HepG2 (cell line): ENCODE results near the gene CUL9. TPM values are rescaled to one million over a fixed set of nuclear protein-coding genes. Genes with fewer than 3 reads are reported as not detected.
A peak's percentile ranks its signal among the peaks of the same experiment; 100 is the strongest.

Source experiments
- FOXP1 ChIP-seq, 2 experiments: fragments of 450-650 bp in 1 of 2; IDR thresholded peaks; 2 replicates each; pipeline ENCODE4 v1.6.1; 2017 to 2018; ENCODE audit warnings: antibody characterized with exemption in 1 of 2
- HOXA5 ChIP-seq: sonication (generic); formaldehyde crosslinking; IDR thresholded peaks from 2 replicates; pipeline ENCODE4 v1.4.0; 2020; ENCODE audit warnings: missing genetic modification reagents
- IRX3 ChIP-seq: sonication (generic); formaldehyde crosslinking; IDR thresholded peaks from 2 replicates; pipeline ENCODE4 v1.8.1; 2023; ENCODE audit warnings: mild to moderate bottlenecking, low read depth, missing genetic modification reagents, borderline replicate concordance
- LCORL ChIP-seq, 2 experiments: fragments of 450-650 bp in 1 of 2; sonication (generic) in 1 of 2; formaldehyde crosslinking in 1 of 2; IDR thresholded peaks; 2 replicates each; pipeline versions ENCODE4 v1.5.0 to v1.6.1; 2017 to 2020; ENCODE audit warnings: antibody characterized with exemption in 1 of 2, missing genetic modification reagents in 1 of 2
- MAFK ChIP-seq, 2 experiments: IDR thresholded peaks in 1 of 2; conservative IDR thresholded peaks in 1 of 2; 2 replicates each; pipeline ENCODE4 v1.6.1; 2011; ENCODE audit warnings: improper control_type of control experiment in 2 of 2, low read length in 2 of 2
- MYC ChIP-seq: sonication (generic); formaldehyde crosslinking; IDR thresholded peaks from 2 replicates; pipeline ENCODE4 v1.9.0; 2021; ENCODE audit warnings: missing genetic modification reagents, borderline replicate concordance
- PCBP2 ChIP-seq: fragments of 200-400 bp; formaldehyde crosslinking; optimal IDR thresholded peaks from 2 replicates; pipeline ENCODE3; 2018; ENCODE audit warnings: low read length, low read depth; ENCODE audit not compliant: poor library complexity, severe bottlenecking
- REL ChIP-seq: sonication (generic); formaldehyde crosslinking; conservative IDR thresholded peaks from 2 replicates; pipeline ENCODE4 v1.8.0; 2022; ENCODE audit warnings: mild to moderate bottlenecking, missing genetic modification reagents, moderate library complexity
- SAFB2 ChIP-seq: sonication (generic); formaldehyde crosslinking; IDR thresholded peaks from 2 replicates; pipeline ENCODE4 v1.5.1; 2020; ENCODE audit warnings: missing genetic modification reagents, low read depth, mild to moderate bottlenecking, borderline replicate concordance
- YY1 ChIP-seq: IDR thresholded peaks from 2 replicates; pipeline ENCODE4 v1.6.1; 2011; ENCODE audit warnings: low read length, low read depth, moderate library complexity, mild to moderate bottlenecking; ENCODE audit not compliant: insufficient read depth, insufficient replicate concordance
- ZKSCAN5 ChIP-seq: sonication (generic); formaldehyde crosslinking; IDR thresholded peaks from 2 replicates; pipeline ENCODE4 v1.5.1; 2020; ENCODE audit warnings: mild to moderate bottlenecking, missing genetic modification reagents
- ZNF225 ChIP-seq: sonication (generic); formaldehyde crosslinking; IDR thresholded peaks from 2 replicates; pipeline ENCODE4 v1.4.0; 2020; ENCODE audit warnings: mild to moderate bottlenecking, missing genetic modification reagents
- ZNF3 ChIP-seq: IDR thresholded peaks from 2 replicates; pipeline ENCODE4 v1.7.0; 2017; ENCODE audit warnings: inconsistent platforms
- ZNF383 ChIP-seq: sonication (generic); formaldehyde crosslinking; IDR thresholded peaks from 2 replicates; pipeline ENCODE4 v1.4.0; 2020; ENCODE audit warnings: missing genetic modification reagents, mild to moderate bottlenecking, borderline replicate concordance
- ZNF737 ChIP-seq: sonication (generic); formaldehyde crosslinking; IDR thresholded peaks from 2 replicates; pipeline ENCODE4 v1.5.0; 2020; ENCODE audit warnings: missing genetic modification reagents, mild to moderate bottlenecking, borderline replicate concordance
- polyA plus RNA-seq, 8 experiments: library from polyadenylated mRNA; depleted of rRNA in 3 of 8; stranded (reverse) in 7 of 8; unstranded in 1 of 8; fragments of >200 nt; fragmentation: Illumina TruSeq in 4 of 8; extraction: Trizol in 4 of 8; gene quantifications; 2 replicates each; pipeline versions ENCODE4 v1.2.1 to v1.2.3, GENCODE V29; 2011 to 2016; ENCODE audit warnings: low read depth in 4 of 8, missing spikeins in 1 of 8, mixed read lengths in 1 of 8; ENCODE audit not compliant: insufficient read depth in 1 of 8
- total RNA-seq, 5 experiments: library from RNA; depleted of rRNA; stranded (reverse); fragments of >200 nt; fragmentation: Illumina TruSeq; extraction: Trizol; gene quantifications; 2 replicates each; pipeline ENCODE4 v1.2.3, GENCODE V29; 2016; ENCODE audit warnings: low read depth in 1 of 5
- TF ChIP-seq, protein P1 (sequence below): IDR thresholded peaks from 2 replicates; pipeline ENCODE4 v1.6.1; 2016; ENCODE audit warnings: missing biosample characterization, missing genetic modification reagents, low read depth
- TF ChIP-seq, protein P2 (sequence below): sonication (generic); formaldehyde crosslinking; IDR thresholded peaks from 2 replicates; pipeline ENCODE4 v1.5.1; 2020; ENCODE audit warnings: missing genetic modification reagents, mild to moderate bottlenecking, borderline replicate concordance
- TF ChIP-seq, protein P3 (sequence below): sonication (generic); formaldehyde crosslinking; IDR thresholded peaks from 2 replicates; pipeline ENCODE4 v1.4.0; 2020; ENCODE audit warnings: missing genetic modification reagents
- TF ChIP-seq, protein P4 (sequence below): sonication (generic); formaldehyde crosslinking; conservative IDR thresholded peaks from 2 replicates; pipeline ENCODE4 v1.4.0; 2020; ENCODE audit warnings: missing genetic modification reagents
- TF ChIP-seq, protein P5 (sequence below): sonication (generic); formaldehyde crosslinking; IDR thresholded peaks from 2 replicates; pipeline ENCODE4 v1.4.0; 2020; ENCODE audit warnings: missing genetic modification reagents, borderline replicate concordance

Gene CUL9
- total and polyA plus RNA-seq, 2 of the 13 experiments (the other 11 are each of a cell fraction or from before 2014, with no cell fraction given): 11.4 to 13.7 TPM

DNA sequence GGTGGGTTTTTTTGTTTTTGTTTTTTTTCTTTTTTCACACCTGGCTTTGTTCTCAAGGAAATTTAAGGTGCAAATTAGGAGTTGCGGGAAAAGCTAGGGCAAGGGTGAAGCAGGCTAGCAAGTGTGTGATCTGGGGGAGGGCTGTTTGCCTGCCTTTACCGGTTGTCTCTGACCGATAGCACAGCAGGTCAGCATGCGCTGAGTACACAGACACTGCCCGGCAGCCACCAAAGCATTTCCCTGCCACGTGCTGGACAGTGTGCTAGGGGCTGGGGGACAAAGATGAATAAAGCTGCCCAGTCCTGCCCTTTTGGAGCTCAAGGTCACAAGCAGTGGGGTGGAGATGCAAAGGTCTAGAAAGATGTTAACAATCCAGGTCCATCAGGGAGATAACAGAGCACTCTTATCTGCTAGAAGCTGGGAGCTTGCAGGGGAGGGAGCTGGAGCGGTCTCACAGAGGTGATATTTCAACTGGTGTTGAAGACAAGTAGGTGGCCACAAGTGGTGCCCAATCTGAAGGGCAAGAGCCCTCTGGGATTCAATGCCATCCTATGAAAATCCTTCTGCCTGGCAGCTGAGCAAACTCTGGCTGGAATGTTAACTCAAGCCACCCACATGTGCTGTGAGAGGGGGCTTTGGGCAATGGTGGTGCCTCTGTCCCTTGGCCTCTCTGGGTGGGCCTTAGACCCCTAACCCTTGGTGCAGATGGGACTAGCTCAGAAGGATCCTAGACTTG lies 85.8 kb downstream of the CUL9 start (continued):
- TF ChIP-seq FOXP1 (IDR thresholded peaks at IDR 0.05) (peak; percentile 75), FOXP1 (CRISPR knock-in tag; IDR thresholded peaks at IDR 0.05) (peak; percentile 98), ZNF737 (CRISPR knock-in tag) (no peak), MYC (CRISPR knock-in tag) (peak; percentile 100), LCORL (IDR thresholded peaks at IDR 0.05) (peak; percentile 65; the same call in 1 of the 2 replicates), LCORL (CRISPR knock-in tag; IDR thresholded peaks at IDR 0.05) (peak; percentile 100), IRX3 (CRISPR knock-in tag) (peak; percentile 82), MAFK (conservative IDR thresholded peaks at IDR 0.05 in 1 of 2, IDR thresholded peaks at IDR 0.05 in 1 of 2; ENCODE audit: low read length in 2 of 2) (0 out of 4 replicates have a peak, but pooled peaks of 1 of the 2 experiments have one; percentile 33), HOXA5 (CRISPR knock-in tag) (peak; percentile 93; the same call in 1 of the 2 replicates), ZNF3 (CRISPR knock-in tag) (peak; percentile 83), ZKSCAN5 (CRISPR knock-in tag) (peak; percentile 84), PCBP2 (no peak), SAFB2 (CRISPR knock-in tag) (peak; percentile 72; the same call in 1 of the 2 replicates), REL (peak; percentile 95; the same call in 1 of the 2 replicates), ZNF225 (CRISPR knock-in tag) (peak; percentile 99), ZNF383 (CRISPR knock-in tag) (no peak), YY1 (peak; percentile 79)
- TF ChIP-seq, protein P1, sequence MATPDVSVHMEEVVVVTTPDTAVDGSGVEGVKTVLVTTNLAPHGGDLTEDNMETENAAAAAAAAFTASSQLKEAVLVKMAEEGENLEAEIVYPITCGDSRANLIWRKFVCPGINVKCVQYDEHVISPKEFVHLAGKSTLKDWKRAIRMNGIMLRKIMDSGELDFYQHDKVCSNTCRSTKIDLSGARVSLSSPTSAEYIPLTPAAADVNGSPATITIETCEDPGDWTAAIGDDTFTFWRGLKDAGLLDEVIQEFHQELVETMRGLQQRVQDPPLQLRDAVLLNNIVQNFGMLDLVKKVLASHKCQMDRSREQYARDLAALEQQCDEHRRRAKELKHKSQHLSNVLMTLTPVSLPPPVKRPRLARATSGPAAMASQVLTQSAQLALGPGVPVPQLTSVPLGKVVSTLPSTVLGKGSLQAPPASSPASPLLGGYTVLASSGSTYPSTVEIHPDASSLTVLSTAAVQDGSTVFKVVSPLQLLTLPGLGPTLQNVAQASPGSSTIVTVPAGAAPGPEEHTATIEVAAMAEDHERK (CRISPR knock-in tag): no peak
- TF ChIP-seq, protein P2, sequence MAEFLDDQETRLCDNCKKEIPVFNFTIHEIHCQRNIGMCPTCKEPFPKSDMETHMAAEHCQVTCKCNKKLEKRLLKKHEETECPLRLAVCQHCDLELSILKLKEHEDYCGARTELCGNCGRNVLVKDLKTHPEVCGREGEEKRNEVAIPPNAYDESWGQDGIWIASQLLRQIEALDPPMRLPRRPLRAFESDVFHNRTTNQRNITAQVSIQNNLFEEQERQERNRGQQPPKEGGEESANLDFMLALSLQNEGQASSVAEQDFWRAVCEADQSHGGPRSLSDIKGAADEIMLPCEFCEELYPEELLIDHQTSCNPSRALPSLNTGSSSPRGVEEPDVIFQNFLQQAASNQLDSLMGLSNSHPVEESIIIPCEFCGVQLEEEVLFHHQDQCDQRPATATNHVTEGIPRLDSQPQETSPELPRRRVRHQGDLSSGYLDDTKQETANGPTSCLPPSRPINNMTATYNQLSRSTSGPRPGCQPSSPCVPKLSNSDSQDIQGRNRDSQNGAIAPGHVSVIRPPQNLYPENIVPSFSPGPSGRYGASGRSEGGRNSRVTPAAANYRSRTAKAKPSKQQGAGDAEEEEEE (CRISPR knock-in tag): peak; percentile 87; the same call in 1 of the 2 replicates
- TF ChIP-seq, protein P3, sequence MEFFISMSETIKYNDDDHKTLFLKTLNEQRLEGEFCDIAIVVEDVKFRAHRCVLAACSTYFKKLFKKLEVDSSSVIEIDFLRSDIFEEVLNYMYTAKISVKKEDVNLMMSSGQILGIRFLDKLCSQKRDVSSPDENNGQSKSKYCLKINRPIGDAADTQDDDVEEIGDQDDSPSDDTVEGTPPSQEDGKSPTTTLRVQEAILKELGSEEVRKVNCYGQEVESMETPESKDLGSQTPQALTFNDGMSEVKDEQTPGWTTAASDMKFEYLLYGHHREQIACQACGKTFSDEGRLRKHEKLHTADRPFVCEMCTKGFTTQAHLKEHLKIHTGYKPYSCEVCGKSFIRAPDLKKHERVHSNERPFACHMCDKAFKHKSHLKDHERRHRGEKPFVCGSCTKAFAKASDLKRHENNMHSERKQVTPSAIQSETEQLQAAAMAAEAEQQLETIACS (CRISPR knock-in tag): no peak; the same call in 1 of the 2 replicates
- TF ChIP-seq, protein P4, sequence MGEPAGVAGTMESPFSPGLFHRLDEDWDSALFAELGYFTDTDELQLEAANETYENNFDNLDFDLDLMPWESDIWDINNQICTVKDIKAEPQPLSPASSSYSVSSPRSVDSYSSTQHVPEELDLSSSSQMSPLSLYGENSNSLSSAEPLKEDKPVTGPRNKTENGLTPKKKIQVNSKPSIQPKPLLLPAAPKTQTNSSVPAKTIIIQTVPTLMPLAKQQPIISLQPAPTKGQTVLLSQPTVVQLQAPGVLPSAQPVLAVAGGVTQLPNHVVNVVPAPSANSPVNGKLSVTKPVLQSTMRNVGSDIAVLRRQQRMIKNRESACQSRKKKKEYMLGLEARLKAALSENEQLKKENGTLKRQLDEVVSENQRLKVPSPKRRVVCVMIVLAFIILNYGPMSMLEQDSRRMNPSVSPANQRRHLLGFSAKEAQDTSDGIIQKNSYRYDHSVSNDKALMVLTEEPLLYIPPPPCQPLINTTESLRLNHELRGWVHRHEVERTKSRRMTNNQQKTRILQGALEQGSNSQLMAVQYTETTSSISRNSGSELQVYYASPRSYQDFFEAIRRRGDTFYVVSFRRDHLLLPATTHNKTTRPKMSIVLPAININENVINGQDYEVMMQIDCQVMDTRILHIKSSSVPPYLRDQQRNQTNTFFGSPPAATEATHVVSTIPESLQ (CRISPR knock-in tag): peak; percentile 89
- TF ChIP-seq, protein P5, sequence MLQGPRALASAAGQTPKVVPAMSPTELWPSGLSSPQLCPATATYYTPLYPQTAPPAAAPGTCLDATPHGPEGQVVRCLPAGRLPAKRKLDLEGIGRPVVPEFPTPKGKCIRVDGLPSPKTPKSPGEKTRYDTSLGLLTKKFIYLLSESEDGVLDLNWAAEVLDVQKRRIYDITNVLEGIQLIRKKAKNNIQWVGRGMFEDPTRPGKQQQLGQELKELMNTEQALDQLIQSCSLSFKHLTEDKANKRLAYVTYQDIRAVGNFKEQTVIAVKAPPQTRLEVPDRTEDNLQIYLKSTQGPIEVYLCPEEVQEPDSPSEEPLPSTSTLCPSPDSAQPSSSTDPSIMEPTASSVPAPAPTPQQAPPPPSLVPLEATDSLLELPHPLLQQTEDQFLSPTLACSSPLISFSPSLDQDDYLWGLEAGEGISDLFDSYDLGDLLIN (CRISPR knock-in tag): no peak
